Stimulated activated CD4-positive, alpha-beta T cell treated with anti-CD3 and anti-CD28 coated beads, Interleukin-4, amount 100 ng/mL, for 24 hours (primary cell): Measurements from ENCODE around the gene A2M.
A peak's percentile ranks its signal among the peaks of the same experiment; 100 is the strongest.
"Not testable (repeated sequence)": the region's sequence is repeated elsewhere in the genome, so short reads cannot be mapped to it uniquely, and the experiment has no call there.

ENCODE experiments used
- DNase-seq: peaks from one replicate; pipeline ENCODE4 v3.0.0-alpha.2; 2020

The A2M gene

GRCh38 chr12:9115731-9116559 lies at the start of gene A2M:
Gene A2M, minus strand, starts transcription at chr12:9115919. Its CDS starts 70 bp downstream, at chr12:9115849.
- DNase-seq: no peak

GRCh38 chr12:9163392-9163791 lies 47.7 kb upstream of the A2M start:
- no peak for DNase-seq

GRCh38 chr12:9156119-9156518 lies 40.4 kb upstream of the A2M start:
- no peak for DNase-seq

GRCh38 chr12:9149372-9149771 lies 33.7 kb upstream of the A2M start:
- no peak for DNase-seq

DNA sequence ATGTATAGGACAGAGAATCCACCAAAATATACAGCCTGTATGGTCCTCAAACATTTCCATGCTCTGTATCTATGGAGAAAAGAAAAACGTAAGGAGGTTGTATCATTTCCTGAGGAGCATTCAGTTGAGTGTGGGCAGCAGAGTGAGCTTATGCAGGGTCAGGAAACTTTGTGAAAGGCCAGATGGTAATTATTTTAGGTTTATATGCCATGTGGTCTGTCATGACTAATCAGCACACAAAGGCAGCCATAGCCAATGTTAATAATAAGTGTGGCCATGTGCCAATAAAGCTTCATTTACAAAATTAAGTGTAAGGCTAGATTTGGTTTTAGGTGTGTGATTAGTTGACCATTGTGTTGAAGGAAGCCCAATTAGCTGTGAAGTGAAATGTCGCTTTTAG lies 33.2 kb upstream of the A2M start:
- DNase-seq: no peak

GRCh38 chr12:9147461-9147860 lies 31.7 kb upstream of the A2M start:
- DNase-seq: no peak

DNA sequence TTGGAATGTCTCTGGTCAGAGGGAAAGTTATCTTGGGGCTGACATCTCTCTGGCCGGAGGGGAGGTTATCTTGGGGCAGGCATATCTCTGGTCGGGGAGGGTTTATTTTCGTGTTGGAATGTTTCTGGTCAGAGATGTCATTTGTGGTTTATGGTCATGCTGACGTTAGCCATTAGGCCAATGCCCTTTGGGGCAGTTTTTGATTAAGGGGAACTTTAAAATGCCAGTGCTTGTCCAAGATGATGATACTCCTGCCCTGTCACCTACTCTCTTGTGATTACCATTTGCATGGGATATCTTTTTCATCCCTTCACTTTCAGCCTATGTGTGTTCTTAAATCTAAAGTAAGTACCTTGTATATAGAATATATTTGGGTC lies 29.0 kb upstream of the A2M start:
- no peak for DNase-seq

- no peak for DNase-seq
Observed at GRCh38 chr12:9143929-9144729, 28.4 kb upstream of the A2M start.

GRCh38 chr12:9143137-9143536 lies 27.4 kb upstream of the A2M start:
- DNase-seq: no peak

GRCh38 chr12:9139588-9140290 lies 24.0 kb upstream of the A2M start:
- not testable (repeated sequence) for DNase-seq

DNA sequence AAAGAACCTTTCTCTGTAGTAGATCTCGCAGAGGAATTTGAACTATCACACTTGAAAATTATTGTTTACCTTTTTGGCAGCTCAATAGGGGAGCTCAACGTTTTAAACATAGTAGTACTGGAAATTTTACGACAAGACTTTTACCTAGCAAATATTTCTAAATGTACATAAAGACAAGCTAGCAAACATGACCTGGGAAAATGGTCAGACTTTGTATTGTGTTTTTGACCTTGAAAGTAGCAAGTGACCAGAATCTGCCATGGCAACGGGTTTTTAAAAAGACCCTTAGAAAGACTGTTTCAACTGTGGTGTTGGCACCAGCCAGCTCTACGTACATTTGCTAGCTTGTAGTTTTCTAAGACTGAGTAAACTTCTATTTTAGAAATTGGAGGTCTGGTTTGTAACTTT lies 20.2 kb upstream of the A2M start:
- DNase-seq: no peak

DNA sequence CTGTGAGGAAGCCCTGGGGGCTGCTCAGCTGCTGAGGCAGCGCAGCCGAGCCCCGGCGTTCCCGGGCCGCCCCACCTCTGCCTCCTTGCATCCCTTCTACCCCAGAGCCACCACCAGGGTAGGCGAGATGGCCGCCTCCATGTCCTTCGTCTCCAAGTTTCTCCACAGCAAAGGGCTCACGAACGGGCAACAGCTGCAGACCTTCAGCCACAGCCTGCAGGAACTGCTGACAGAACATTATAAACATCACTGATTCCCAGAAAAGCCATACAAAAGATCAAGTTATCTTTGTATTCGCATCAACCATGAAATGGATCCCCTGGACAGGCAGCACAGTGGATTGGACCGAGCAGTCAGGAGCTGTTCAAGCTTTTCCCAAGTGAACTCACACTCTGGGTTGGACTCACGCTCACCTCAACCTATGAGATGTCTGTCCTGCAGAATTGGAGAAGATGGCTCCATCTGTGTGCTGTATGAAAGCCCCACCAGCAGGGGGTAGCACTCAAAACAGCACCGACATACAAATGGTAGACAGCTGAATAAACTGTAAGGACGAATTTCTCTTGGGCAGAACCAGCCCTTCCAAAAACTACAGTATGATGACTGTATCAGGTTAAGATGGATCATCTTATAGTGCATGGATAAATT lies 19.4 kb upstream of the A2M start:
- DNase-seq: peak; percentile 9

GRCh38 chr12:9133216-9133916 lies 17.6 kb upstream of the A2M start:
- DNase-seq: no peak

GRCh38 chr12:9132008-9132535 lies 16.4 kb upstream of the A2M start:
- no peak for DNase-seq

- DNase-seq: no peak
Observed at GRCh38 chr12:9130244-9130643, 14.5 kb upstream of the A2M start.

DNA sequence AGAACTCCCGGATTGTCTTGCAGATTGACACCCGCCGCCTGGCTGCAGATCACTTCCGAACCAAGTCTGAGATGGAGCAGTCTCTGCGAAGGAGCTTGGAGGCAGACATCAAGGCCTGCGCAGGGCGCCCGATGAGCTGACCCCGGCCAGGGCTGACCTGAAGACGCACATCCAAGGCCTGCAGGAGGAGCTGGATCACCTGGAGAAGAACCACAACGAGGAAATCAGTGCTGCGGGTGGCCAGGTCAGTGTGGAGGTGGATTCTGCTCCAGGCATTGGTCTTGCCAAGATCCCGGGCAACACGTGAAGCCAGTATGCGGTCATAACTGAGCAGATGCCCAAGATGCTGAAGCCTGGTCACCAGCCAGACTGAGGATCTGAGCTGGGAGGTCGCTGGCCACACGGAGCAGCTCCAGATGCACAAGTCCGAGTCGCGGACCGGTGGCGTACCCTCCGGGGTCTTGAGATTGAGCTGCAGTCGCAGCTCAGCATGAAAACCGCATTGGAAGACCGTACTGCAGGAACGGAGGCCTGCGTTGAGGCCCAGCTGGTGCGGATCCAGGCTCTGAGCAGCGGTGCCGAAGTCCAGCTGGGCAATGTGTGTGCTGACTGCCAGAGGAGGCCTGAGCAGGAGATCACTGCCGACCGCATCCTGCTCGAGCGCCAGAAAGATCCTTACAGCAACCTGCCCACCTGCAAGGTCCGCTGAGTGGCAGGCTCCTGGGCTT lies 12.4 kb upstream of the A2M start:
- no peak for DNase-seq

DNA sequence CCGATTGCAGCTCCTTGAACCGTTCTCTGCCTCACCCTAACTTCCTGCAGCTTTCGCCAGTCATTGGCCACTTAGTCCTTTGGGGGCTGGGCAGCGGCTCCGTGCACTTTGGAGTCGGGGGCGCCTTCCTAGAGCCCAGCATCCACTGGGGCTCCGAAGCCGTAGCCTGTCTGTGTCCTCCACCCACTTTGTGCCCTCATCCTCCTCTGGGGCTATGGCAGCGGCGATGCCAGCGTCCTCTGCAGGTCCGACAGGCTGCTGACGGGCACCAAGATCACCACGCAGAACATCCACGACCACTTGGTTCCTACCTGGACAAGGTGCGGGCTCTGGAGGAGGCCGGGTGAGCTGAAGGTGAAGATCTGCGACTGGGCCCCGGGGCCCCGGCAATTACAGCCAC lies 11.8 kb upstream of the A2M start:
- no peak for DNase-seq

GRCh38 chr12:9124383-9125031 lies 8.8 kb upstream of the A2M start:
- no peak for DNase-seq

GRCh38 chr12:9123781-9124382 lies 8.2 kb upstream of the A2M start:
- DNase-seq: no peak

DNA sequence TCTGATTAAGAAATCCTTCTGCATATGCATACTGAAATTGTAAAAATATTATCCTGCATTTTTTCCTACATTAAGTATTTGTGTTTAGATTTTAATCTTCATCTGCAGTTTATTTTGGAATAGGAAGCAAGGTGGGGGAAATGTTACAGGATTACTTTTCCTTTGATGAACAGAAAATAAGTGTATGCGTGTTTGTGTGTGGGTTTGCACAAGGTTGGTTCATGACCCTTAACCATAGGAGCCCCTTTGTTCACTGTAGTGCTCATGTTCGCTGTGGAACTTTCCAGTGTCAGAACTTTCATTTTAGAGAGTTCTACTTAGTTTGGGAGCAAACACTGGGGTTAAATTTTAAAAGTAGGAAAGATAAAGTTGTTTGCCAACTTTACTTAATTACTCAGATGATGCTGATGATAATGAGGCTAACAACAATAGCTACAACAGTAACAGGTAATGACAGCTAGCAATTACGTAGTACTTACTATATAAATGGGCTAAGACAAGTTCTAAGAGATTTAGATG lies 6.4 kb upstream of the A2M start:
- no peak for DNase-seq
